GM12878 (cell line): ENCODE results near the gene RGS6. TPM values are rescaled to one million over a fixed set of nuclear protein-coding genes. Genes with fewer than 3 reads are reported as not detected.

Experiments
- ATAC-seq: fragments of 200-7000 bp; cut with Tn5 transposase; 3 replicates; pipeline ENCODE4 v1.9.1; 2020; ENCODE audit warnings: mild to moderate bottlenecking, moderate library complexity
- BruUV-seq: library from RNA; stranded (reverse); fragments of 400-500 nt; replicated peaks from 2 replicates; lab custom pipeline; 2021; lab: Mats Ljungman, UMichigan
- CTCF ChIA-PET: fragments of 300-600 bp; sonication (Branson Sonifier 250); formaldehyde crosslinking; extraction: SDS; loops from one replicate; lab custom pipeline; 2021; ENCODE audit warnings: inconsistent platforms; lab: Yijun Ruan, JAX
- POLR2A ChIA-PET: fragments of 350-600 bp; formaldehyde crosslinking; extraction: SDS; loops from one replicate; lab custom pipeline; 2021; ENCODE audit warnings: inconsistent platforms; lab: Charles Lee
- RAD21 ChIA-PET: fragments of 300-600 bp; sonication (Branson Sonifier 250); formaldehyde crosslinking; loops from one replicate; lab custom pipeline; 2023; ENCODE audit warnings: antibody characterized with exemption; ENCODE audit not compliant: unreplicated experiment; lab: Charles Lee
- SMC1A ChIA-PET: fragments of 300-600 bp; sonication (Branson Sonifier 250); formaldehyde crosslinking; loops from one replicate; lab custom pipeline; 2023; ENCODE audit not compliant: unreplicated experiment, uncharacterized antibody; lab: Charles Lee
- DNase-seq: peaks from one replicate; pipeline ENCODE4 v3.0.0-alpha.2; 2011; ENCODE audit warnings: low read depth, low spot score
- FAIRE-seq: peaks from 3 replicates; lab custom pipeline; 2011; peaks lifted over from hg19 to GRCh38; lab: Jason Lieb, UNC
- H2AFZ ChIP-seq: 2 replicates; pipeline ENCODE4 v1.6.0; 2011; ENCODE audit warnings: low read depth, low read length, control low read depth; ENCODE audit not compliant: control insufficient read depth
- H3K27ac ChIP-seq: 2 replicates; pipeline ENCODE4 v1.5.1; 2011; ENCODE audit warnings: control low read depth; ENCODE audit not compliant: control insufficient read depth, insufficient read depth
- H3K27me3 ChIP-seq, 2 experiments: replicated peaks in 1 of 2; 2 replicates each; pipeline versions ENCODE4 v1.6.0 to v1.6.1; 2011; ENCODE audit warnings: low read length in 1 of 2; ENCODE audit not compliant: control insufficient read depth in 2 of 2, insufficient read depth in 2 of 2
- H3K36me3 ChIP-seq, 2 experiments: 2 replicates each; pipeline ENCODE4 v1.5.1; 2011; ENCODE audit warnings: low read length in 1 of 2; ENCODE audit not compliant: control insufficient read depth in 2 of 2, insufficient read depth in 2 of 2
- H3K4me1 ChIP-seq: 2 replicates; pipeline ENCODE4 v1.6.1; 2011; ENCODE audit warnings: mild to moderate bottlenecking, low read length, moderate library complexity, mixed read lengths; ENCODE audit not compliant: control insufficient read depth, insufficient read depth
- H3K4me2 ChIP-seq: 2 replicates; pipeline ENCODE4 v1.6.0; 2011; ENCODE audit warnings: control low read depth; ENCODE audit not compliant: control insufficient read depth, insufficient read depth
- H3K4me3 ChIP-seq: fragments of 200-600 bp; sonication (generic); 2 replicates; pipeline ENCODE4 v1.5.1; 2016
- H3K79me2 ChIP-seq: 2 replicates; pipeline ENCODE4 v1.6.0; 2011; ENCODE audit warnings: low read length; ENCODE audit not compliant: control insufficient read depth, insufficient read depth
- H3K9ac ChIP-seq: 2 replicates; pipeline ENCODE4 v1.8.0; 2011; ENCODE audit warnings: low read length, control low read depth, mixed read lengths; ENCODE audit not compliant: control insufficient read depth, insufficient read depth
- H3K9me3 ChIP-seq: replicated peaks from 3 replicates; pipeline ENCODE4 v1.5.1; 2011; ENCODE audit warnings: mild to moderate bottlenecking, low read length; ENCODE audit not compliant: control insufficient read depth, insufficient read depth
- H4K20me1 ChIP-seq: 2 replicates; pipeline ENCODE4 v1.6.0; 2011; ENCODE audit not compliant: control insufficient read depth, insufficient read depth
- E2F8 ChIP-seq: fragments of 450-650 bp; IDR thresholded peaks from 2 replicates; pipeline ENCODE4 v1.6.1; 2018; ENCODE audit warnings: mild to moderate bottlenecking, low read depth, moderate library complexity; ENCODE audit not compliant: partially characterized antibody
- E4F1 ChIP-seq: fragments of 450-650 bp; IDR thresholded peaks from 2 replicates; pipeline ENCODE4 v1.6.1; 2018; ENCODE audit warnings: borderline replicate concordance, mild to moderate bottlenecking; ENCODE audit not compliant: partially characterized antibody
- MTA2 ChIP-seq: fragments of 450-650 bp; IDR thresholded peaks from 2 replicates; pipeline ENCODE4 v1.6.1; 2016; ENCODE audit warnings: low read depth, mild to moderate bottlenecking, moderate library complexity
- PAX8 ChIP-seq: fragments of 450-650 bp; IDR thresholded peaks from 2 replicates; pipeline ENCODE4 v1.6.1; 2017; ENCODE audit warnings: mild to moderate bottlenecking, moderate library complexity
- POLR2AphosphoS2 ChIP-seq: IDR thresholded peaks from 2 replicates; pipeline ENCODE4 v1.6.1; 2011; ENCODE audit warnings: low read depth, mild to moderate bottlenecking, low read length, improper control_type of control experiment, moderate library complexity
- SREBF2 ChIP-seq: IDR thresholded peaks from 2 replicates; pipeline ENCODE4 v1.6.1; 2012; ENCODE audit warnings: mild to moderate bottlenecking, low read length
- SRF ChIP-seq, 2 experiments: IDR thresholded peaks; 2 replicates each; pipeline ENCODE4 v1.6.1; 2011; ENCODE audit warnings: low read depth in 2 of 2, low read length in 2 of 2, mild to moderate bottlenecking in 1 of 2, moderate library complexity in 1 of 2
- TARDBP ChIP-seq: IDR thresholded peaks from 2 replicates; pipeline ENCODE4 v1.6.1; 2016; ENCODE audit warnings: borderline replicate concordance
- TCF7 ChIP-seq: IDR thresholded peaks from 2 replicates; pipeline ENCODE4 v1.6.1; 2014; ENCODE audit warnings: antibody characterized with exemption, borderline replicate concordance
- YY1 ChIP-seq: IDR thresholded peaks from 2 replicates; pipeline ENCODE4 v1.6.1; 2011; ENCODE audit warnings: low read depth, mild to moderate bottlenecking, low read length
- ZNF622 ChIP-seq: fragments of 450-650 bp; IDR thresholded peaks from 2 replicates; pipeline ENCODE4 v1.6.1; 2017; ENCODE audit warnings: mild to moderate bottlenecking, inconsistent platforms
- WGBS: methylation state at CpG from one replicate; pipeline ENCODE4 v1.1.6; 2016; ENCODE audit warnings: low lambda C conversion rate; ENCODE audit not compliant: insufficient replicate concordance, insufficient coverage; ENCODE audit errors: missing lambda C conversion rate; 5-methylcytosine and 5-hydroxymethylcytosine counted together
- in situ Hi-C: fragments of 300-500 bp; cut with MboI; formaldehyde crosslinking; loops from 9 replicates; pipeline ENCODE4 v1.14.3; 2018; ENCODE audit warnings: mixed read lengths
- intact Hi-C: fragments of 100-400 bp; cut with micrococcal nuclease; formaldehyde crosslinking; loops from one replicate; pipeline ENCODE4 v1.14.2; 2022; ENCODE audit not compliant: unreplicated experiment
- polyA plus RNA-seq, 11 experiments: library from polyadenylated mRNA; depleted of rRNA in 4 of 11; unstranded in 6 of 11; stranded (reverse) in 5 of 11; fragments of >200 nt; fragmentation: Nextera tagmentation in 4 of 11; fragmentation: Illumina TruSeq in 1 of 11; extraction: Ambion mirVana in 4 of 11; extraction: Trizol in 1 of 11; gene quantifications; 1 replicate in 1 of 11; 2 replicates in 10 of 11; pipeline versions ENCODE4 v1.2.1 to v1.2.3, GENCODE V29; 2011 to 2016; ENCODE audit warnings: inconsistent platforms in 2 of 11, missing spikeins in 2 of 11, low read depth in 1 of 11
- total RNA-seq, 4 experiments: library from RNA; depleted of rRNA in 3 of 4; stranded (reverse); fragments of >200 nt in 3 of 4; fragmentation: Illumina TruSeq in 1 of 4; extraction: Trizol in 1 of 4; gene quantifications; 2 replicates each; pipeline versions ENCODE4 v1.2.1 to v1.2.3, GENCODE V29; 2013 to 2021
- TF ChIP-seq, protein P1 (sequence below): fragments of 450-650 bp; IDR thresholded peaks from 2 replicates; pipeline ENCODE4 v1.6.1; 2017; ENCODE audit warnings: mild to moderate bottlenecking, moderate library complexity
- TF ChIP-seq, protein P2 (sequence below): IDR thresholded peaks from 2 replicates; pipeline ENCODE4 v1.6.1; 2011; ENCODE audit warnings: low read depth, low read length, improper control_type of control experiment, borderline replicate concordance

The RGS6 gene
- total and polyA plus RNA-seq, 10 of the 15 experiments (the other 5 are each of a cell fraction or from before 2014, with no cell fraction given) = 3.9 to 18.1 (median 12.4) TPM

GRCh38 chr14:72535485-72535884, 603.3 kb downstream of the RGS6 start:
- H3K27ac ChIP-seq = no peak overlapping the region
- no peaks in the 10 kb centered on the region for H3K79me2 ChIP-seq
- peaks cover 22% of the 10 kb centered on the region for H3K4me1 ChIP-seq
- H2AFZ ChIP-seq = no peak overlapping the region
- POLR2A ChIA-PET = interaction anchor here (2.1 kb wide), 1 partner anchor 10 kb away, joined by 6 read pairs; no protein-coding TSS in a partner anchor
- intact Hi-C loops = no loop called here
- ATAC-seq (peak; percentile 93), FAIRE-seq (peak; percentile 95), DNase-seq (peak; percentile 40)
- in situ Hi-C loops = no loop called here
- peaks cover 15% of the 10 kb centered on the region for H3K9me3 ChIP-seq
- no peaks in the 10 kb centered on the region for H3K36me3 ChIP-seq
- RAD21 ChIA-PET = no interaction called here
- CTCF ChIA-PET = no interaction called here
- H4K20me1 ChIP-seq = no peaks in the 10 kb centered on the region
- peak overlapping the region; percentile 22; the same call in 1 of the 2 replicates for H3K4me2 ChIP-seq
- H3K4me3 ChIP-seq = no peak overlapping the region
- H3K27me3 ChIP-seq = no peaks in the 10 kb centered on the region
- BruUV-seq = no TSS peak
- H3K9ac ChIP-seq = no peak overlapping the region
- SMC1A ChIA-PET = interaction anchor here (1.1 kb wide), 1 partner anchor 356 kb away, joined by 3 read pairs; no protein-coding TSS in a partner anchor
- 0% methylated on average over 1 of the region's 1 CpG for WGBS
- TF ChIP-seq, protein P1, sequence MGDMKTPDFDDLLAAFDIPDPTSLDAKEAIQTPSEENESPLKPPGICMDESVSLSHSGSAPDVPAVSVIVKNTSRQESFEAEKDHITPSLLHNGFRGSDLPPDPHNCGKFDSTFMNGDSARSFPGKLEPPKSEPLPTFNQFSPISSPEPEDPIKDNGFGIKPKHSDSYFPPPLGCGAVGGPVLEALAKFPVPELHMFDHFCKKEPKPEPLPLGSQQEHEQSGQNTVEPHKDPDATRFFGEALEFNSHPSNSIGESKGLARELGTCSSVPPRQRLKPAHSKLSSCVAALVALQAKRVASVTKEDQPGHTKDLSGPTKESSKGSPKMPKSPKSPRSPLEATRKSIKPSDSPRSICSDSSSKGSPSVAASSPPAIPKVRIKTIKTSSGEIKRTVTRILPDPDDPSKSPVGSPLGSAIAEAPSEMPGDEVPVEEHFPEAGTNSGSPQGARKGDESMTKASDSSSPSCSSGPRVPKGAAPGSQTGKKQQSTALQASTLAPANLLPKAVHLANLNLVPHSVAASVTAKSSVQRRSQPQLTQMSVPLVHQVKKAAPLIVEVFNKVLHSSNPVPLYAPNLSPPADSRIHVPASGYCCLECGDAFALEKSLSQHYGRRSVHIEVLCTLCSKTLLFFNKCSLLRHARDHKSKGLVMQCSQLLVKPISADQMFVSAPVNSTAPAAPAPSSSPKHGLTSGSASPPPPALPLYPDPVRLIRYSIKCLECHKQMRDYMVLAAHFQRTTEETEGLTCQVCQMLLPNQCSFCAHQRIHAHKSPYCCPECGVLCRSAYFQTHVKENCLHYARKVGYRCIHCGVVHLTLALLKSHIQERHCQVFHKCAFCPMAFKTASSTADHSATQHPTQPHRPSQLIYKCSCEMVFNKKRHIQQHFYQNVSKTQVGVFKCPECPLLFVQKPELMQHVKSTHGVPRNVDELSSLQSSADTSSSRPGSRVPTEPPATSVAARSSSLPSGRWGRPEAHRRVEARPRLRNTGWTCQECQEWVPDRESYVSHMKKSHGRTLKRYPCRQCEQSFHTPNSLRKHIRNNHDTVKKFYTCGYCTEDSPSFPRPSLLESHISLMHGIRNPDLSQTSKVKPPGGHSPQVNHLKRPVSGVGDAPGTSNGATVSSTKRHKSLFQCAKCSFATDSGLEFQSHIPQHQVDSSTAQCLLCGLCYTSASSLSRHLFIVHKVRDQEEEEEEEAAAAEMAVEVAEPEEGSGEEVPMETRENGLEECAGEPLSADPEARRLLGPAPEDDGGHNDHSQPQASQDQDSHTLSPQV = no peak
- TF ChIP-seq YY1 (no peak), E2F8 (no peak), PAX8 (no peak), MTA2 (peak; percentile 54; the same call in 1 of the 2 replicates), TARDBP (no peak), TCF7 (no peak), POLR2AphosphoS2 (no peak), SRF (IDR thresholded peaks at IDR 0.05; ENCODE audit: low read depth in 2 of 2, low read length in 2 of 2) (0 out of 4 replicates have a peak, but pooled peaks of 1 of the 2 experiments have one; percentile 38), ZNF622 (no peak), SREBF2 (no peak), E4F1 (no peak)
- TF ChIP-seq, protein P2, sequence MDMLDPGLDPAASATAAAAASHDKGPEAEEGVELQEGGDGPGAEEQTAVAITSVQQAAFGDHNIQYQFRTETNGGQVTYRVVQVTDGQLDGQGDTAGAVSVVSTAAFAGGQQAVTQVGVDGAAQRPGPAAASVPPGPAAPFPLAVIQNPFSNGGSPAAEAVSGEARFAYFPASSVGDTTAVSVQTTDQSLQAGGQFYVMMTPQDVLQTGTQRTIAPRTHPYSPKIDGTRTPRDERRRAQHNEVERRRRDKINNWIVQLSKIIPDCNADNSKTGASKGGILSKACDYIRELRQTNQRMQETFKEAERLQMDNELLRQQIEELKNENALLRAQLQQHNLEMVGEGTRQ = no peak
